Stimulated activated CD8-positive, alpha-beta memory T cell treated with anti-CD3 and anti-CD28 coated beads, Interleukin-7, amount 100 ng/mL, for 1 hour (primary cell): ENCODE results near the gene RNASET2.

Source experiments
- DNase-seq, 2 donors: peaks; one replicate each; pipeline ENCODE4 v3.0.0-alpha.2; 2020; ENCODE audit warnings: low read depth in 2 of 2

The RNASET2 gene, protein sequence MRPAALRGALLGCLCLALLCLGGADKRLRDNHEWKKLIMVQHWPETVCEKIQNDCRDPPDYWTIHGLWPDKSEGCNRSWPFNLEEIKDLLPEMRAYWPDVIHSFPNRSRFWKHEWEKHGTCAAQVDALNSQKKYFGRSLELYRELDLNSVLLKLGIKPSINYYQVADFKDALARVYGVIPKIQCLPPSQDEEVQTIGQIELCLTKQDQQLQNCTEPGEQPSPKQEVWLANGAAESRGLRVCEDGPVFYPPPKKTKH

DNA sequence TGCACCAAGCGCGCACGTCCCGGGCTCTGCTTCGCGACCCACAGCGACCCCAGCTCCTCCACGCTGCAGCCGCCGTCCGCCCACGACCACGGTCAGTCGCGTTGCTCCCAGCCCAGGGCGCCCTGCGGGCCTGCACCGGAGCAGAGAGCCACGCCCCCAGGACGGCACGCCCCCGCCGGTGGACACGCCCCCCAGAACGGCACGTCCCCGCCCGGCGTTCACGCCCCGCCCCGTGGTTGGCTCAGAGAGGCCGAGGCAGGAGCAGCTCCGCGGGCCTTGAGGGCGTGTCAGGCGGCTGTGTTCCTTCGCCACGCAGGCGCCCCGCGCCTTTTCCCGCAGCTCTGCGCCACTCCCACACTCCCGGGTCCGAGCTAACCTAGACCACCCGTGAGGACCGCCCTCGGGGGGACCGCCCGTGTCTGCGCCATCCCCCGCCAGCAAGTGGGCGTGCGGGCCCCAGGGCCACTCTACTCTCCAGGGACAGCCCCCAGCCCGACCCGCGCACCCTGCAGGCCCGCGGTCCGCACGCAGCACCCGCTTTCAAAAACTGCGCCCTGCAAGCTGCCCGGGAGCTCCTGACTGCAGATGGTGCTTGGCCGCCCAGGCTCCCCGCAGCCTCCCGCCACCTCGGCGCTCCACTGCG, at the start of gene RNASET2:
RNASET2 (minus strand) TSS at position 107 of the 643 bp plus-strand sequence. CDS start 368 bp downstream, outside the sequence.
- peak; percentile 96 to 100 for DNase-seq

DNA sequence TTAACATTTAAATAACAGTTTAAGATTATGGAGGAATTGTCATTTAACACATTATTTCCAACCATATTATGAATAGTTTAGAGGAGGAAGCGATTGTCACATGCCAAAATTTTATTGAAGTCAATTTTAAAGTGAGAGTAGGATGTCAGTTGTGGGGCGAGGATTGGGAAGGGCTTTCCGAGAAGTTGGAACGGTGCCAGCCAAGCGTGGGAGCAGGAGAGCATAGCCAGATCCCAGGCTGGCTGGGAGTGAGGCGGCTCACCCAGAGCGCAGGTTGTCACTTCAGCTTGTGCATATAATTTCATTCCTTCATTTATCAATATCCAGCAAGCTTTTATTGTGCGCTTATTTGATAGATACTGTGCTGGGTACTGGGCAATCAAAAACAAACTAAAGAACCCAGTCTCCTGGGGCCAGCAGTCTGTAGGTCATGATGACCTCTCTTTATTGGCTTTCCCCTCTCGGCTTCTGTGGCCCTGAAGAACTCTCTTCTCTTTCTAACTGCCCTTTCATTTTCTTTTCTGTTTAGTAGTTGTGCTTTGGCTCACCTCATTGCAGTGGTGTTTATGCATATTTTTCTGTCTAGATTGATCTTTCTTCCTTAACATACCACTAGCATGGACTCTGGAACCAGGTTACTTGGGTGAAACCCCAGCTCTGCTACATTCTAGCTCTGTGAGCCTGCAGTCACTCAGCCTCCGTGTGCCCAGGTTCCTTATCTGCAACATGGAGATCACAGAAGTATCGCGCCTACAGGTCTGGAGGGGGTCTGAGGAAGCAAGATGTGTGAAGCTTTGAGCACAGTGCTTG, 49.2 kb upstream of the RNASET2 start:
- DNase-seq: no peak

DNA sequence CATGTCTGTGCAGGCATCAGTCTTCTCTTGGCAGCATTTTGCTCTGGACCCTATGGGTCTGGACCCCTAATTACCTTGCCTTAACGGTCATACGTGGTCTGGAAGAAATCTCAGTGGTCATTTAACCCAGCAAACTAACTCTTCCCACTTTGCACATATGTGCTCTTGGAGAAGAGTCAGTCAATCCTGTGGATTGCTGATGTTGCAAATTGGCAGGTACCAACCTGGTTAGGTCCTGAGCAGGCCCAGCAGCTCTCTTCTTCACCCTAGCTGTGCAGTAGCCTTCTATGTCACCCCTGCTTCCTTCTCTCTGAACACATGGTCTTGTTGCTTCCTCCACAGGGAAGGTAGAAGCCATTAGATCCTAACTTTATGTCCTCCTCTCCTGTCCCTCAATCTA, 44.4 kb upstream of the RNASET2 start:
- DNase-seq: no peak

DNA sequence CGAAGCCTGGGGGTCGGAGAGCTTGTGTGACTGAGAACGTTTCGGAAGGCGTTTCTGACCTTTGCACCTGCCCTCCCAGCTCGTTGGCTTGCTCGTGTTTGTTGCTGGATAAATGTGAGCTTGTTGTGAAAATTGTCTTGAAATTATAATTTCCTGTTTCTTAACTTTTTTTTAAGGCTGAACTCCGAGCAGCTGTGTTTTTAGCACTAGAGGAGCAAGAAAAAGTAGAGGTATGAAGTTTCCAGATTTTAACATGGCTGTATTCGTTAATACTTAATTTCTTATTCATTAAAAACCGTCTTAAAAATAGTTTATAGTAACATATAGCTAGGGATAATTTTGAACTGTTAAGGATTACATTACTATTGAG, 43.5 kb upstream of the RNASET2 start:
- DNase-seq: no peak

DNA sequence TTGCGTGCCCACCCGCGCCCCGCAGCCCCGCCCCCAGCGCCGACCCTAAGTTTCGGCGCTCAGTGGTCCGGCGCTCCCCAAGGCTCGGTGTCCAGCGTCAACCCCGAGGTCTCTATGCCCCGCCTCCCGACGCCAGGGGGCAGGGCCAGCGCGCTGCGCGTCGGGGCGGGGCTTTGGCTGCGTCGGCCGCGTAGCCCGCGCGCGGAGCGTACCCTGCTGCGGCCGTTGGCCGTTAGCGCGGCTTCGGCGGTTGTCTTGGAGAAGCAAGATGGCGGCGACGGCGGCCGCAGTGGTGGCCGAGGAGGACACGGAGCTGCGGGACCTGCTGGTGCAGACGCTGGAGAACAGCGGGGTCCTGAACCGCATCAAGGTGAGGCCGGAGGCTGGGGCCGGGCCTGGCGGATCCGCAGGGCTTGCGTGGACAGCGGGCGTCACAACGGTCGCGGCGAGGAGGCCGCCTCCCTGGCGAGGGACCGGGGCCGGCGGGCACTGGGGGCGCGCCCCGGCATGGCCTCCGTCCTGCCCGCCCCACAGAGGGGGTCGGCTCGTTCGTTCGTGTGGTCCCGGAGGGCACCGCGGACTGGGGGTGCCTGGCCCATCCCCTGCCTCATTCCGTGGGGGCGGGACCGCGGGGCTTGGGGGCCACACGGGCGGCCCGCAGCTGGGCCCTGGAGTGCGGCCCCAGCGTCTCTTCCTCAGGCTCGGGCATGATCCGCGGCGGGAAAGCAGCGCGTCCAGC, 43.0 kb upstream of the RNASET2 start, which contains the start of gene CEP43:
CEP43 (plus strand) TSS at position 253 of the 739 bp plus-strand sequence; CDS start at position 269, 16 bp downstream.
- peak; percentile 71 to 81 for DNase-seq

DNA sequence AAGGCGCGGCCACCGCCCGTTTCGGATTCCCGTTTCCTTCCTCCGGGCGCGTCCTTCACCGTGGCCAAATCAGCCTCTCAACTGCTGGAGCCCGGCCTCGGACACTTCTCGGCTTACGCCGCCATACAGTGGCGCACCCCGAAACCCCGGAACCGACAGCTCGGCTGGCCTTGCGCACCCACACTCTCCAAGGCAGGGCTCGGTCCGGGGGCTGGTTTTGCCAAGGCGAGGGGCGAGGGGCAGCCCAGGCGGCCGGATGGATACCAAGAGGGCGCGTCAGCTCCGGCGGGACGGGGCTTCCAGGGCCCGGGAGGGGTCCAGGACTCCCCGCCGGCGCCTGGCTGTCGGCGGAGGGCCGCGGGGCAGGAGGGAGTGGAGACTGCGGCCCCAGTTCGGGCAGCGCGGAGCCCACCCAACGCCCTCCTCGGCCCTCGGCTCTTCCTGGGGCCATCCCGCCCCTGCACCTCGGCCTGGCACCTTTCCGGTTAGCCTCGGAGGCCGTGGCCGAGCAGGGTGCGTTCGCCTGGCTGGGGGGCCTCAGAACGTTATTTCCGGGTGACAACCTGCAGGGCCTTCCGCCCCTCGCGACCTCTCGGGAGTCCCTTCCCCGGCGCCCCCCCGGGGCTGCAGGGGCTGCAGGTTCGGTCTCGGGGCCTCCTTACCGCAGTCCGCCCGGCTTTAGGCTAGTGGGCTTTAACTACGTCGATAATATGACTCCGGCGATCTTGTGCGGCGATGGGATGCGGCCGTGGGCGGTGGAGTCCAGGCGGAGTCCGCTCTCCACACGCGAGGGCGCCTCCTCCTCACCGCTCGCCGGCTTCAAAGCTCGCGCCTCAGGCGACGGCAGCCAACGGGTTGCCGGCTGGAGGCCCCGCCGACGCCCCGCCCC, 42.1 kb upstream of the RNASET2 start:
- no peak for DNase-seq

DNA sequence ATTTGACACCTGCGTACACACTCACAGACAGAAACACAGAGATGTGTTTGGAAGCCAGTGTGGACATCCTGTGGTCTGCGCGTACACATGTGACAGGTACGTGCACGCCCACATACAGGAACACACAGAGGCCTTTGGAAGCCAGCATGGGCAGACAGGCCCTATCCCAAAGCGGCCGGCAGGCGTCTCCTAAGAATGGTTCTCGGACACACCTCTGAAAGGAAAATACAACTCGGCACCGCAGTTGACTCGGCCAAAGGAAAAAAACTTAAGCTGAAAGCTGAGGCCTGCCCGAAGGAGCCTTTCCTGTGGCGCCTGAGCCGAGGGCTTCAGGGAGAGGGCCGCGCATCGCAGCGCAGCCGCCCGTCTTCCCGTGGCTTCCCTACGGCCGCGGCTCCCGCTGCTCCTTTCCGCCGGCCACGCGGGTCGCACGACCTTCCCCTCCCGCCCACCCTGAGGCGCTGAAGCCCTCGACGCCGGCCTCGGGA, 41.5 kb upstream of the RNASET2 start:
- no peak for DNase-seq

DNA sequence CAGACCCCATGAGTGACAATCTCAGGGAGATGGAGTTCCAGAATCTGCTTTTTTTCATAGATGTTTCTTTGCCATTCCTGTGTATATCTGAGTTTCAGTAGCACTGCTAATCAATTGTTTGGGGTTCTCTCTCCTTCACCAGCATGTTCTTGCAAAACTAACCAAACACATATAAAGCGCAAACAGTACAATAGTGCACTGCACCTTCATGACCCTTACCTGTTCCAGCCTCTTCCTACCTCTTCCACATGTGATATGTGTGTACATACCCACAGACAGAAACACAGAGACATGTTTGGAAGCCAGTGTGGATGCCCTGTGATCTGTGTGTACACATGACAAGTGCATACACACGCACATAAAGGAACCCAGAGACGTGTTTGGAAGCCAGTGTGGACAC, 41.0 kb upstream of the RNASET2 start:
- DNase-seq: no peak

DNA sequence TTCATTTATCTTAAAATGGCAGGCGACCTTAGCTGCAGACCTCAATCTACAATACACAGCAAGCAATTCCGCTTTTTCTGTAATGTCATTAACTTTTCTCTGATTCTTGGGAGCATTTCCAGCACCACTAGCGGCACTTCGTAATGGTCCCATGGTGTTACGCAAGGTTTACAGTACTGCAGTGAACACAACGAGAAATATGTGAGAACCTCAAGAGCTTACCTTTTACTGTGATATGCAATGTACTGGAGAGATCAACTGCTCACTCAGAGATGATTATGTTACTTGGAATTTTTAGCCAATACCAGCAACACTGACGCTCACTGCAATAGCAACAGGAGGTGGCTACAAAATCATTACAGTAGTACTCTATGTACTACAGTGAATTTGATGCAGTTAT, 40.1 kb upstream of the RNASET2 start:
- no peak for DNase-seq

DNA sequence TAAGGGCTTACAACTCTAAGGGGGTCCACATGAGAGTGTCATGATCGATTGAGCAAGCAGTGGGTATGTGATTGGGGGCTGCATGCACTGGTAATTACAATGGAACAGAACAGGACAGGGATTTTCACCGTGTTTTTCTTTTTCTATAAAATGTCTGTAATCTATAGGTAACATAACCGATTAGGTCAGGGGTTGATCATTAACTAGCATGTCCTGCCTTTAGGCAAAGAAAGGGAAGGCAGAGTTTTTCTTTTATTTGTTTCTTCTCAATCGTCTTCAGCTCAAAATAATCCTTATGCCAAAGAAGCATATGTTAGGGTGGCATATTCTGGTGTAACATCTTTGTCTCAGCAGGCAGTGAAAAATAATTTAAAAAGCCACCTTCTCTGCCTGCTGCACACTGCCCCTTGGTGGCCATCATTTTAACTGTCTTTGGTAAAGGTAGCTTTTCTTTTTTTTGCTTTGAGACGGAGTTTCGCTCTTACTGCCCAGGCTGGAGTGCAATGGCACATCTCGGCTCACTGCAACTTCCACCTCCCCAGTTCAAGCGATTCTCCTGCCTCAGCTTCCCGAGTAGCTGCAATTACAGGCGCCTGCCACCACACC, 33.2 kb upstream of the RNASET2 start:
- DNase-seq: no peak

DNA sequence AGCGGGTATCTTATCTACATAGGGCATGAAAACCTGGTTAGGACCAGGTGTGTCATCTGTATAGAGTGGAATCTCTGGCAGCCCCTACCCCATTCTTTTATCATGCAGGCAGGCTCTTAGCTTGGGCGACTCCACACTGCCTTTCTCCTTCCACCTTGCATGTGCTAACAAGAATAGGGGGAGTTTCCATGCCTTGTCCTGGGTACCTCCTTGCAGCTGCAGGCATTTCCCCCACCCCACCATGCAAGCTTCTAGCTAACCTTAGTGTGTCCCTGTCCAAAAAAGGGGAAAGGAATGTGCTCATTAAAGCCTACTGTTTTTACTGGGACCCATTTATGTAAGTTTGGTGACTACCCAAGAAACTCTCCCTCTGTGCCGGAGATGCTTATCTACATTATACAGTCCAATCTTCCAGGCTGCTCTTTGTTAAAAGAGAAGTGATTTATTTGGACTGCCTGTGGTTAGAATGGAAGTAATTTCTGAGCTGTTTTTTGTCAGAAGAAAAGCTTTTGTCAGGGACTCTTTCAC, 32.4 kb upstream of the RNASET2 start:
- no peak for DNase-seq

DNA sequence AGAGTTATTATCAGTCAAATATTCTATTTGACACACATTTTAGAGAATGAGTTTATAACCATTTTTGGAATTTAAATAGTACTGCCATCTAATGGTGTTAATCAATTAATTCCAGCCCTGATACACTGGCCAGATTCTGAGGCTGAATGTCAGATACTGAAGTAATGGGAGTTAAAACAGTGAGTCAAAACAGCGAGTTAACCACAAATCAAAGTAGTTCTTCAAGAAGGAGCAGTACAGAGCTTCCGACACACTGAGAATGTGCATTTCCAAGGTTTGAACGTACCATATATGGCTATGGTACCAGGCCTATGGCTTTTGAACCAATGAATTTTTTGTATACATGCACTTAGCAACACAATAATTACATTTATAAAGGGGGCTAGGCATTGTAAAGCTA, 31.6 kb upstream of the RNASET2 start:
- no peak for DNase-seq

DNA sequence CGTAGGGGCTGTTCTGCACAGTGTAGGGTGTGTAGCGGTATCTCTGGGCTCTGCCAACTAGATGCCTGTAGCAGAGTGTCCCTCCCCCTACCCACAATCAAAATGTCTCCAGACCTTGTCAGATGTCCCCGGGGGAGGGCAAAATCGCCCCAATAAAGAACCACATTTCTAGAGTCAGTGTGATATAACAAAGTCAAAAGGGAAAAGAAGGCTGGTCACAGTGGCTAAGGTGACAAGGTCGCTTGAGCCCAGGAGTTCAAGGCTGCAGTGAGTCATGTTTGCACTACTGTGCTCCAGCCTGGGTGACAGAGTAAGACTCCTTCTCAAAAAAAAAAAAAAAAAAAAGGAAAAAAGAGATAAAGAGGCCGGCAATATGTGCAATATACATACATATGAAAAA, 31.1 kb upstream of the RNASET2 start:
- no peak for DNase-seq

DNA sequence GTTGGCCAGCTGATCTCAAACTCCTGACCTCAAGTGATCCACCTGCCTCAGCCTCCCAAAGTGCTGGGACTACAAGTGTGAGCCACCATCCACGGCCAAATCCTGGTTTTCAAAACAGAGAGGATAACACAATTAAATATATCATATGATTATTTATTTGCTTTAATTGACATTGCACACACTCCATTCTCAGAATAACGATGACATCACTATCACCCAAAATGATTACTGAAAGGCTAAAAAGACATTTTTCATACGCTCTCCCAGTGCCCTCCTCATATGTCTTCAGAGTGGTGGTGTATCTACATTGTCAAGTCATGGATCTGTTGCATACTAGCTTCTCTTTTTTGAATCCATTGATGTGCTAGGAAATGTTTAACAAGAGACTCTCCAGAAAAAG, 24.4 kb upstream of the RNASET2 start:
- DNase-seq: no peak

DNA sequence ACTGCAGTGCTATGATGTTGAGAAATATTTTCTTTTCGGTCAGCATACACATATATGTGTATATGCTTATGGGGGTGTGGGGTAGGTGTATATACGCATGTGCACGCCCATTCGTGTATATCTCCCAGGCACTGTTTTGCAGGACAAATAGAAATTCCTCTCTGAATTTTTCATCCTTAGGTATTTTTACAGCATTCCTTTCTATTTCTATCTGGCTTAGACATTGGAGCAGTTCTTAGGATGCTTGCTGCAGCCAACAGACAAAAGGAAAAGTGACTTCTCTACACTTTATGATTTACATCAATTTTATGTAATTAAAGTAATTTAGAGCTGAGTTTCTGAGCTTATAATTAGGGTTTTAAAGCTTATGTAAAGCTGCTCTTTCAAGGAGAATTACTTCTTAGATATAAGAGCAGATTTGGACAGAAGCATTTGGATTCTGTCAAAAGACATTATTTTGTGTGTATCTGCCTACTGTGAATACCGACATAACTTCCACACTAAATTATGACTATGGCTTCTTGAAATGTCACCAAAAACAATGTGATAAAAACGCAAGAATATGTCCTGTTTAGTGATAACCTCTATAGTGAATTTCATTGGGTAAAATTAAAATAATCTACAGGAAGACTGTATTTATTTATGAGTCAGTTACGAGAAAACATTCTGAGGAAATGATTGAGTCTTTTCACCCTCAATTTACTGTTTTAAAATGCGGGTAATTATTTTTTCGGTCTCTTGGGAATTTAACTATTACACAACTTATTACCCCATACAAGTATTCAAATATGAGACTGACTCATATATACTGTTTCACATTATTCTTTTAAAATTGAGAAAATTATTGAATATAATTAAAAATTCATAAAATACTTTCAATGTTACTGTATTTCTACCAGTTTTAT, 21.5 kb upstream of the RNASET2 start:
- DNase-seq: no peak

DNA sequence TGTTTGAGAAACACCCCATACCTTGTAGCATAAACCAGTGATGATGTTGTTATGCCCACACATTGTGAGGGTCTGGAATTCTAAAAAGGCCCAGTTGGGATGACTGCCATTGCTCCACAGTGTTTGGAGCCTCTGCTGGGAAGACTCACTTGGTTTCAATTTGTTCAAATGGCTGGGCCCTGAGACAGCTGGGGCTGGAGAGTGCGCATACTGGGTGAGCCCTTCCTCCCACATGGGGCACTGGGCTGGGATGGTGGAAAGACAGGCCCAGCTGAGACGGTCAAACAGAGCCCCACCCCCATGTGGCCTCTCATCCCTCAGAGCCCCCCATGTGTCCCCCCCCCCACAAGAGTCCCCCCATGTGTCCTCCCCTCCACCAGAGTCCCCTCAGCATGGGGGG, 20.3 kb upstream of the RNASET2 start:
- no peak for DNase-seq

DNA sequence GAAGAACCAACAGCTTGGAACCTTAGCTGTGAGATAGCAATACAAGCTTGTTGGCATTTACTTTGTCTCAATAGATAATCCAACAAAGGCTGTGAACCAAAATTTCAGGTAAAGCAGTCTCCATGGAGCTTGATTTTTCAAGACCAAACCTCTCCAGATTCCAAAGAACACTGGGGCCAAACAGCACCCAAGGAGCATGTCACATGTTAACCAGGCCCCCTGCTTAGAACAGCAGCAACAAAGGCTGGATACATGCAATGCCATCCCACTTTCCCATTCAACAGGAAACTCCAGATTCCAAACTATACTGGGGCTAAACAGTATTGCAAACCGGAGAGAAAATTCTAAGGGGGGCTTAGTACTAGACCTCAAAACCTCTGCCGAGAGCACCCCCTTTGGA, 15.8 kb upstream of the RNASET2 start:
- no peak for DNase-seq

DNA sequence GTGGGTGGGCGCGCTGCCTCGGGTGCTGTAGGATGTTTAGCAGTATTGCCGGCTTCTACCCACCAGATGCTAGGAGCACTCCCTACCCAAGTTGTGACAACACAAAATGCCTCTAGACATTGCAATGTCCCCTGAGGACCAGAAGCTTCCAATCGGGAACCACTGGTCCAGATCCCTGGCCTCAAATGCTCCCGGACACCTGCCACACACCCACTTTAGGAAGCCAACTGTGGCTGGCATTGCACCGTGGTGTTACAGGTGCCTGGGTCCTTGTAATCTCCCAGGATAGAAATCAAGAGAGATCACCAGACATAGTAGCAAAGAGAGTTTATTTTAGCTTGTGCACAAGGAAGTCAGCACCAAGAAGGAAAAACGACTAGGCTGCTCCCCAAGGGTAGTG, 14.9 kb upstream of the RNASET2 start:
- DNase-seq: no peak

DNA sequence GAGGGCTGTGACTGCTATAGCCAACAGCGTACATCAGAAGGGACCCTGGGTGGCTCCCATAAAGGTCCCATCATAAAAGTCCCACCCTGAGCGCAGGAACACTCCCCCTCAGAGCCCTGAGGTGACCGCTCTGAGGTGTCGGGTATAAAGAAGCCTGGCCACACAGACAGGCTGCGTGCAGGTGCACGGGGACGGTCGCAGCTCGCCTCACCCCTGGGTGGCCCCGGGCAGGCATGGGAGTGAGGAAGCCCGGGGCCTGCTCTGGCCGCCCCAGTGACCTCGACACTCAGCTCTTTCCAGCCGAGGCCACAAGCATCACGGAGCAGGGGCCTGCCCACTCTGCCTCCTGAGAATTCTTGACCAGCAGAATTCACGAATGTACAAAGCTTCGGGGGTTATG, 14.4 kb upstream of the RNASET2 start:
- DNase-seq: no peak
